ENCODE measurements around the gene MEGF11.

DNA sequence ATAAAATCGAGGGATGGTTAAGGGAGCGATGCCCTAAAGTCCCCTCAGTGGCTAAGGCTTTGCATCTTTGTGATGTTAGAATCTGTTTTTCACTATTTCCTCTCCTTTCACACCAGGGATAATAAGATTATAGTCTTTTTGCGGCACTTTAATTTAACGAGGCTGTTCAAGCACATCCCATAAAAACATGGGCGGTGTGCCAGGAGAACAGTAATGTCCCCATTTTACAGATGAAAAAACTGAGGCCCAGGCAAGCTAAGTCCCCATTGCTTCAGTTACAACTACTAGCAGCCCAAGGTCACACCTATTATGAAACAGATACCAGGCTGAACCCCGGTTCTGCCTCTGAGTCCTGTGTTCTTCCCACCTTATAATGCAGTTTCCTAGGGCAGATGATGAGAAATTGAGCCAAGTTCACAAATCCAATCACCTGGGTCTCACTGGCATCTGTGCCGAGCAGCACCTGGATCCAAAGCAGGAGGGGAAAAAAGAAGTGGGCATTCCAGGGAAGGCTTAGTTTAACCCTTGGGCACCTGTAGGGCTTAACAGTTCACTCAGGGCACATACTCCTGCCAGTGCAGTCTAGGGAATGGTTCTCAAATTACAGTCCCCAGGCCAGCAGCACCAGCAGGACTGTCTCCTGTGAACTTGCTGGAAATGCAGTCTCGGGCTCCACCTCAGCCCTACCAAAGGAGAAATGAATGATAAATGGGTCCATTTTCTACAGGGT lies 215.0 kb downstream of the MEGF11 start:
- TF ChIP-seq, protein P1, sequence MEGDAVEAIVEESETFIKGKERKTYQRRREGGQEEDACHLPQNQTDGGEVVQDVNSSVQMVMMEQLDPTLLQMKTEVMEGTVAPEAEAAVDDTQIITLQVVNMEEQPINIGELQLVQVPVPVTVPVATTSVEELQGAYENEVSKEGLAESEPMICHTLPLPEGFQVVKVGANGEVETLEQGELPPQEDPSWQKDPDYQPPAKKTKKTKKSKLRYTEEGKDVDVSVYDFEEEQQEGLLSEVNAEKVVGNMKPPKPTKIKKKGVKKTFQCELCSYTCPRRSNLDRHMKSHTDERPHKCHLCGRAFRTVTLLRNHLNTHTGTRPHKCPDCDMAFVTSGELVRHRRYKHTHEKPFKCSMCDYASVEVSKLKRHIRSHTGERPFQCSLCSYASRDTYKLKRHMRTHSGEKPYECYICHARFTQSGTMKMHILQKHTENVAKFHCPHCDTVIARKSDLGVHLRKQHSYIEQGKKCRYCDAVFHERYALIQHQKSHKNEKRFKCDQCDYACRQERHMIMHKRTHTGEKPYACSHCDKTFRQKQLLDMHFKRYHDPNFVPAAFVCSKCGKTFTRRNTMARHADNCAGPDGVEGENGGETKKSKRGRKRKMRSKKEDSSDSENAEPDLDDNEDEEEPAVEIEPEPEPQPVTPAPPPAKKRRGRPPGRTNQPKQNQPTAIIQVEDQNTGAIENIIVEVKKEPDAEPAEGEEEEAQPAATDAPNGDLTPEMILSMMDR (conservative IDR thresholded peaks at IDR 0.05; ENCODE audit: low read length), result no peak
- no peak for TF ChIP-seq EZH2phosphoT487 (IDR thresholded peaks at IDR 0.05; ENCODE audit: borderline replicate concordance, low read depth, low read length)
